H9 (cell line): ENCODE measurements around the gene WWC1. TPM values are rescaled to one million over a fixed set of nuclear protein-coding genes. Genes with fewer than 3 reads are reported as not detected.
"Not testable (repeated sequence)": the region's sequence is repeated elsewhere in the genome, so short reads cannot be mapped to it uniquely, and the experiment has no call there.

Experiments used
- DNase-seq: peaks from one replicate; pipeline ENCODE4 v3.0.0-alpha.2; 2017
- H2AFZ ChIP-seq: one replicate; pipeline ENCODE4 v1.6.1; 2013; ENCODE audit warnings: mild to moderate bottlenecking, low read length, control low read depth, moderate library complexity
- H2AK5ac ChIP-seq: 2 replicates; pipeline ENCODE4 v1.6.1; 2013; ENCODE audit warnings: low read length, control low read depth, mixed read lengths; ENCODE audit not compliant: insufficient read length
- H2BK120ac ChIP-seq: one replicate; pipeline ENCODE4 v1.6.1; 2013; ENCODE audit warnings: low read depth, mild to moderate bottlenecking, low read length, control low read depth, inconsistent platforms; ENCODE audit not compliant: poor library complexity, severe bottlenecking
- H2BK12ac ChIP-seq: 2 replicates; pipeline ENCODE4 v1.6.1; 2013; ENCODE audit warnings: low read length, control low read depth, mixed read lengths, low read depth; ENCODE audit not compliant: insufficient read length
- H2BK15ac ChIP-seq: 2 replicates; pipeline ENCODE4 v1.6.1; 2013; ENCODE audit warnings: low read depth, low read length, control low read depth
- H2BK20ac ChIP-seq: one replicate; pipeline ENCODE4 v1.6.1; 2013; ENCODE audit warnings: low read depth, mild to moderate bottlenecking, low read length, control low read depth, inconsistent platforms; ENCODE audit not compliant: poor library complexity, severe bottlenecking
- H2BK5ac ChIP-seq: 2 replicates; pipeline ENCODE4 v1.6.1; 2013; ENCODE audit warnings: low read length, control low read depth, mixed read lengths; ENCODE audit not compliant: insufficient read length
- H3K14ac ChIP-seq: 2 replicates; pipeline ENCODE4 v1.6.1; 2013; ENCODE audit warnings: low read length, control low read depth; ENCODE audit not compliant: insufficient read depth
- H3K18ac ChIP-seq: 2 replicates; pipeline ENCODE4 v1.6.1; 2013; ENCODE audit warnings: low read depth, mild to moderate bottlenecking, mixed read lengths, low read length, control low read depth; ENCODE audit not compliant: insufficient read length
- H3K23ac ChIP-seq: 2 replicates; pipeline ENCODE4 v1.6.1; 2013; ENCODE audit warnings: low read length, control low read depth, mixed read lengths, low read depth; ENCODE audit not compliant: insufficient read length
- H3K23me2 ChIP-seq: 2 replicates; pipeline ENCODE4 v1.6.1; 2013; ENCODE audit warnings: low read depth, mild to moderate bottlenecking, mixed read lengths, low read length, control low read depth; ENCODE audit not compliant: insufficient read length, poor library complexity, severe bottlenecking
- H3K27ac ChIP-seq: 2 replicates; pipeline ENCODE4 v1.5.1; 2013; ENCODE audit warnings: low read length, control low read depth, mixed read lengths, low read depth; ENCODE audit not compliant: insufficient read length
- H3K27me3 ChIP-seq: 2 replicates; pipeline ENCODE4 v1.6.1; 2013; ENCODE audit warnings: low read length, control low read depth, inconsistent platforms; ENCODE audit not compliant: insufficient read depth
- H3K4ac ChIP-seq: 2 replicates; pipeline ENCODE4 v1.6.1; 2013; ENCODE audit warnings: low read depth, mild to moderate bottlenecking, control low read depth, inconsistent platforms, low read length, moderate library complexity
- H3K4me1 ChIP-seq: 2 replicates; pipeline ENCODE4 v1.6.1; 2013; ENCODE audit warnings: low read length, control low read depth, inconsistent platforms; ENCODE audit not compliant: insufficient read depth
- H3K4me2 ChIP-seq: 2 replicates; pipeline ENCODE4 v1.6.1; 2013; ENCODE audit warnings: low read length, control low read depth, mixed read lengths; ENCODE audit not compliant: insufficient read length, insufficient read depth
- H3K56ac ChIP-seq: 2 replicates; pipeline ENCODE4 v1.6.1; 2013; ENCODE audit warnings: low read depth, mild to moderate bottlenecking, mixed read lengths, low read length, control low read depth; ENCODE audit not compliant: insufficient read length
- H3K79me1 ChIP-seq: 2 replicates; pipeline ENCODE4 v1.6.1; 2013; ENCODE audit warnings: low read depth, mild to moderate bottlenecking, moderate library complexity, low read length, control low read depth, inconsistent platforms; ENCODE audit not compliant: insufficient read depth, poor library complexity, severe bottlenecking
- H3K79me2 ChIP-seq: 2 replicates; pipeline ENCODE4 v1.6.1; 2013; ENCODE audit warnings: low read length, control low read depth, inconsistent platforms; ENCODE audit not compliant: insufficient read depth
- H3K9ac ChIP-seq: 2 replicates; pipeline ENCODE4 v1.6.1; 2013; ENCODE audit warnings: low read length, control low read depth, mixed read lengths; ENCODE audit not compliant: insufficient read length; ENCODE audit errors: extremely low read depth
- H3K9me3 ChIP-seq: one replicate; pipeline ENCODE4 v1.6.1; 2013; ENCODE audit warnings: low read depth, low read length, inconsistent platforms; ENCODE audit not compliant: control insufficient read depth
- H3T11ph ChIP-seq: one replicate; pipeline ENCODE4 v1.6.1; 2013; ENCODE audit warnings: mild to moderate bottlenecking, low read length, control low read depth, inconsistent platforms
- H4K20me1 ChIP-seq: one replicate; pipeline ENCODE4 v1.6.1; 2013; ENCODE audit not compliant: control insufficient read depth, insufficient read length, insufficient read depth
- H4K5ac ChIP-seq: 2 replicates; pipeline ENCODE4 v1.6.1; 2013; ENCODE audit warnings: low read depth, mild to moderate bottlenecking, mixed read lengths, low read length, control low read depth; ENCODE audit not compliant: insufficient read length
- H4K8ac ChIP-seq: replicated peaks from 2 replicates; pipeline ENCODE4 v1.6.1; 2013; ENCODE audit warnings: low read length, control low read depth, mixed read lengths, low read depth; ENCODE audit not compliant: insufficient read length
- H4K91ac ChIP-seq: 2 replicates; pipeline ENCODE4 v1.6.1; 2013; ENCODE audit warnings: low read depth, mild to moderate bottlenecking, moderate library complexity, mixed read lengths, low read length, control low read depth; ENCODE audit not compliant: insufficient read length
- H3K27ac Mint-ChIP-seq, 3 experiments: 2 replicates in 2 of 3; 3 replicates in 1 of 3; pipeline ENCODE4 v1.8.0; 2020 to 2021; ENCODE audit warnings: mixed read lengths in 3 of 3, mild to moderate bottlenecking in 1 of 3, moderate library complexity in 1 of 3
- H3K27me3 Mint-ChIP-seq: 2 replicates; pipeline ENCODE4 v1.8.0; 2021; ENCODE audit warnings: low read depth, mild to moderate bottlenecking, moderate library complexity, mixed read lengths
- H3K36me3 Mint-ChIP-seq, 3 experiments: 2 replicates in 2 of 3; 3 replicates in 1 of 3; pipeline ENCODE4 v1.8.0; 2020 to 2021; ENCODE audit warnings: low read depth in 3 of 3, mixed read lengths in 3 of 3; ENCODE audit not compliant: insufficient read depth in 1 of 3
- H3K4me1 Mint-ChIP-seq, 2 experiments: 2 replicates each; pipeline ENCODE4 v1.8.0; 2020; ENCODE audit warnings: mixed read lengths in 2 of 2
- H3K4me3 Mint-ChIP-seq, 2 experiments: 2 replicates in 1 of 2; 3 replicates in 1 of 2; pipeline ENCODE4 v1.8.0; 2020 to 2021; ENCODE audit warnings: mild to moderate bottlenecking in 2 of 2, mixed read lengths in 2 of 2, moderate library complexity in 1 of 2
- H3K9me3 Mint-ChIP-seq, 2 experiments: 2 replicates in 1 of 2; 3 replicates in 1 of 2; pipeline ENCODE4 v1.8.0; 2020; ENCODE audit warnings: mild to moderate bottlenecking in 2 of 2, mixed read lengths in 2 of 2, moderate library complexity in 1 of 2
- CTCF ChIP-seq: fragments of 200-600 bp; sonication (generic); conservative IDR thresholded peaks from 3 replicates; pipeline ENCODE4 v1.8.0; 2021; ENCODE audit warnings: antibody characterized with exemption, mild to moderate bottlenecking
- WGBS: extraction: QIAGEN DNeasy Blood & Tissue Kit; methylation state at CpG from one replicate; pipeline ENCODE4 v1.1.7; 2013; ENCODE audit warnings: missing lambda C conversion rate, low lambda C conversion rate, mixed read lengths; ENCODE audit not compliant: insufficient read length; ENCODE audit errors: extremely low coverage; 5-methylcytosine and 5-hydroxymethylcytosine counted together
- total RNA-seq: library from RNA; stranded (reverse); gene quantifications from 2 replicates; pipeline ENCODE4 v1.2.1, GENCODE V29; 2021

WWC1 gene
- total RNA-seq, 1 experiment from 2014 or later = 28.2 TPM

- H3K23me2 ChIP-seq = no peaks in the 10 kb centered on the region
- peaks cover 0 to 4% (median 0%) of the 10 kb centered on the region in 3 experiments; a peak in 2 of 7 replicates for H3K36me3 Mint-ChIP-seq
Measured at GRCh38 chr5:168308976-168309598, 17.6 kb downstream of the WWC1 start.

GRCh38 chr5:168310541-168310940, 19.1 kb downstream of the WWC1 start:
- H3K27ac Mint-ChIP-seq, H3K23me2 ChIP-seq, H3K9me3 ChIP-seq, H3K27ac ChIP-seq, H3K79me1 ChIP-seq, H3K79me2 ChIP-seq, H2BK5ac ChIP-seq, H2AFZ ChIP-seq, H3T11ph ChIP-seq, H3K4ac ChIP-seq, H4K20me1 ChIP-seq, H4K8ac ChIP-seq, H3K56ac ChIP-seq, H2BK120ac ChIP-seq, H3K18ac ChIP-seq, H3K9ac ChIP-seq, H4K5ac ChIP-seq, DNase-seq, H2AK5ac ChIP-seq, H3K4me3 Mint-ChIP-seq, H4K91ac ChIP-seq, H2BK12ac ChIP-seq, H3K4me1 ChIP-seq, H3K36me3 Mint-ChIP-seq, H3K14ac ChIP-seq, H3K4me2 ChIP-seq, H2BK15ac ChIP-seq, H3K23ac ChIP-seq, H2BK20ac ChIP-seq, H3K27me3 ChIP-seq, H3K9me3 Mint-ChIP-seq: not testable (repeated sequence)
- Mint-ChIP-seq H3K4me1 (peaks cover 12 to 32% of the 10 kb centered on the region in 2 experiments), H3K27me3 (peaks cover 35% of the 10 kb centered on the region)
- WGBS = no CpG with 5 or more reads among the region's 3 CpGs

More at GRCh38 chr5:168308976-168309598, 17.6 kb downstream of the WWC1 start:
- Histone ChIP-seq H2BK12ac (no peak overlapping the region), H3K27ac (no peak overlapping the region), H3K79me1 (no peaks in the 10 kb centered on the region), H3K4me1 (no peaks in the 10 kb centered on the region), H3K14ac (no peak overlapping the region), H4K5ac (no peak overlapping the region), H2BK15ac (no peak overlapping the region), H3K27me3 (peaks cover 10% of the 10 kb centered on the region; the same call in 1 of the 2 replicates), H3K4ac (no peak overlapping the region), H3K56ac (no peak overlapping the region), H2BK120ac (no peak overlapping the region), H3K23ac (no peak overlapping the region), H3K18ac (no peak overlapping the region), H3T11ph (no peak overlapping the region), H2AK5ac (no peak overlapping the region), H3K9me3 (no peaks in the 10 kb centered on the region), H3K4me2 (no peak overlapping the region), H4K8ac (no peak overlapping the region), H2BK5ac (no peak overlapping the region), H2AFZ (no peak overlapping the region), H2BK20ac (no peak overlapping the region), H3K79me2 (no peaks in the 10 kb centered on the region), H4K20me1 (no peaks in the 10 kb centered on the region), H3K9ac (no peak overlapping the region), H4K91ac (no peak overlapping the region)
- H3K4me3 Mint-ChIP-seq = no peak overlapping the region
- no peak for DNase-seq
- peaks cover 9 to 23% of the 10 kb centered on the region in 2 experiments for H3K4me1 Mint-ChIP-seq
- WGBS = no CpG with 5 or more reads among the region's 6 CpGs
- H3K27ac Mint-ChIP-seq = no peak overlapping the region
- H3K27me3 Mint-ChIP-seq = peaks cover 38% of the 10 kb centered on the region
- no peak for TF ChIP-seq CTCF
- H3K9me3 Mint-ChIP-seq = no peaks in the 10 kb centered on the region; a peak in 1 of 5 replicates
